Keratinocyte (primary cell): ENCODE results near the gene SPRYD3.
"Not testable (repeated sequence)": the region's sequence is repeated elsewhere in the genome, so short reads cannot be mapped to it uniquely, and the experiment has no call there.

Experiments used
- CTCF ChIP-seq, 3 experiments: IDR thresholded peaks in 1 of 3; conservative IDR thresholded peaks in 1 of 3; optimal IDR thresholded peaks in 1 of 3; 2 replicates in 2 of 3; 3 replicates in 1 of 3; pipeline versions ENCODE3 to v1.5.1; 2011; ENCODE audit warnings: low read length in 3 of 3, mild to moderate bottlenecking in 3 of 3, moderate library complexity in 2 of 3, control low read depth in 1 of 3, inconsistent platforms in 1 of 3; ENCODE audit not compliant: insufficient read depth in 2 of 3; ENCODE audit errors: extremely low read depth in 1 of 3
- EZH2 ChIP-seq: IDR thresholded peaks from one replicate; pipeline ENCODE4 v1.6.1; 2012; ENCODE audit warnings: inconsistent platforms, mild to moderate bottlenecking, low read length, moderate library complexity

- TF ChIP-seq EZH2; CTCF (optimal IDR thresholded peaks at IDR 0.05 in 1 of 3, IDR thresholded peaks at IDR 0.05 in 1 of 3, conservative IDR thresholded peaks at IDR 0.05 in 1 of 3; ENCODE audit: extremely low read depth in 1 of 3, insufficient read depth in 2 of 3, low read length in 3 of 3): not testable (repeated sequence)
Observed at GRCh38 chr12:53095596-53095895, 16.4 kb upstream of the SPRYD3 start.
